ENCODE results near the gene SMC5.

SMC5 gene

DNA sequence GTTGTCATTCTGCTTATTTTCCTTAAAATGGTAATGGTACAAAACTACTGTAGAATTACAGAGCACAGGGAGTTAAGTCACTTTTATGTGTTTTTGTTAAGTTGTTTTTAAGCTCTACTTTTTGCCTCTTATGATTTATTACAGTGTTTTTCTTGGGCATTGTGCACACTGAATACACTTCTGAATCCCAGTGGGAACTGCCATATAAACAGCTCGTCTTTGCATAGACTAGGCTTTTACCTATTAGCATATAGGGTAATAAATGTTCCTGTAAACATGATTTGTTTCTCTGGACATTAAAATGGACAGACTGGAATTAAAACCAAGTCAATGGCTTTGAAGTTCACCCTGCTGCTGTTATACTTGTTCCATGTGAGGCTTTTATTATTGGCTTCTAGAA, 143.4 kb downstream of the SMC5 start:
- no peak for DNase-seq (ENCODE audit: low read depth)
- TF ChIP-seq, protein P1, sequence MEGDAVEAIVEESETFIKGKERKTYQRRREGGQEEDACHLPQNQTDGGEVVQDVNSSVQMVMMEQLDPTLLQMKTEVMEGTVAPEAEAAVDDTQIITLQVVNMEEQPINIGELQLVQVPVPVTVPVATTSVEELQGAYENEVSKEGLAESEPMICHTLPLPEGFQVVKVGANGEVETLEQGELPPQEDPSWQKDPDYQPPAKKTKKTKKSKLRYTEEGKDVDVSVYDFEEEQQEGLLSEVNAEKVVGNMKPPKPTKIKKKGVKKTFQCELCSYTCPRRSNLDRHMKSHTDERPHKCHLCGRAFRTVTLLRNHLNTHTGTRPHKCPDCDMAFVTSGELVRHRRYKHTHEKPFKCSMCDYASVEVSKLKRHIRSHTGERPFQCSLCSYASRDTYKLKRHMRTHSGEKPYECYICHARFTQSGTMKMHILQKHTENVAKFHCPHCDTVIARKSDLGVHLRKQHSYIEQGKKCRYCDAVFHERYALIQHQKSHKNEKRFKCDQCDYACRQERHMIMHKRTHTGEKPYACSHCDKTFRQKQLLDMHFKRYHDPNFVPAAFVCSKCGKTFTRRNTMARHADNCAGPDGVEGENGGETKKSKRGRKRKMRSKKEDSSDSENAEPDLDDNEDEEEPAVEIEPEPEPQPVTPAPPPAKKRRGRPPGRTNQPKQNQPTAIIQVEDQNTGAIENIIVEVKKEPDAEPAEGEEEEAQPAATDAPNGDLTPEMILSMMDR (conservative IDR thresholded peaks at IDR 0.05; ENCODE audit: low read depth, low read length), result no peak

DNA sequence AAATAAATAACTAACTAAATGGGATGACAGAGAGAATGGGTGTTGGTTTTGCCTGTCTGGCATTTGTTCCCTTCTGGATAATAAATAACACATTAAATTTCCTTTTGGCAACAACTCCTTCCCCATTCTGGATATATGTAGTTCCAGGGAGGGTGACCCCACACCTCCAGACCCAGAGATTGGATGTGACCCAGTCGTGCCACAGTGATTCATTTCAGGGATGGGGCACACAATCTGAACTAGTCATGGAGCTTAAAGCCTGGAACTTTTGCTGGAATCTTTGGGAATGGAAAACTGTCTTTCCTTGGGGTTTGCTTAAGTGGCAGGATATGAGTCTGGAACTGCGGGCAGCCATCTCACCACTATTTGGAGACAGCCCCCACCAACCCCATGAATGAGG, 144.4 kb downstream of the SMC5 start:
- TF ChIP-seq, protein P1 (conservative IDR thresholded peaks at IDR 0.05; ENCODE audit: low read depth, low read length), result no peak
- no peak overlapping the region for H3K4me3 ChIP-seq (ENCODE audit: low read length)
- DNase-seq (ENCODE audit: low read depth), result no peak

More for the DNA sequence above, 143.4 kb downstream of the SMC5 start:
- no peak overlapping the region for H3K4me3 ChIP-seq (ENCODE audit: low read length)

DNA sequence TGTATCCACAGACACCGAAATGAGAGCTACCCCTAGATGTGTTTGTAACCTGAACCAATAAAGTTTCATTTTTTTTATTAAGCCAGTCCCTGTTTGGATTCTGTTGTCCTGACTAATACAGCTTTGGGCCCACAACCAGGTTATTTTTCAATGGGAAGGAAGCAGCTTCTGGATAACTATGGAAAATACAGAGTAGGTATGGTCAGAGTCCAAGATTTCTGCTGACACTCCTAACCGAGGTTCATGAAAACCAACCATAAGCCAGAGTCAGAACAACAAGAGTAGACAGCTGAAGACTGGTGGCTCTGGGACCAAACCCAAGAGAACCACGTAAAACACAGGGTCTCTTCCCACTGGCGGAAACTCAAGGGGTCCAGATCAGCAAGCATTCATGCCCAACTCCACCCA, 144.8 kb downstream of the SMC5 start:
- DNase-seq (ENCODE audit: low read depth), result no peak
- TF ChIP-seq, protein P1 (conservative IDR thresholded peaks at IDR 0.05; ENCODE audit: low read depth, low read length), result no peak
- H3K4me3 ChIP-seq (ENCODE audit: low read length), result no peak overlapping the region

DNA sequence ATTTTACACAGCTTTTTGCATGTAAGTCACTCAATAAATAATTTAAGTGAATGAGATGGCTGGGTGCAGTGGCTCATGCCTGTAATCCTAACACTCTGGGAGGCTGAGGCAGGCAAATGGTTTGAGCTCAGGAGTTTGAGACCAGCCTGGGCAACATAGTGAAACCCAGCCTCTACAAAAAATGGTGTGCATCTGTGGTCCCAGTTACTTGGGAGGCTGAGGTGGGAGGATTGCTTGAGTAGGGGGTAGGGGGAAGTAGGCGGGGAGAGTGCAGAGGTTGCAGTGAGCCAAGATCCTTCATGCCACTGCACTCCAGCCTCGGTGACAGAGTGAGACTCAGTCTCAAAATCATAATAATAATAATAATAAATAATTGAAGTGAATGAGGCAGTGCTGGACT, 145.5 kb downstream of the SMC5 start:
- no peak overlapping the region for H3K4me3 ChIP-seq (ENCODE audit: low read length)
- TF ChIP-seq, protein P1 (conservative IDR thresholded peaks at IDR 0.05; ENCODE audit: low read depth, low read length), result no peak
- DNase-seq (ENCODE audit: low read depth), result no peak

Data from retinal pigment epithelial cell (primary cell).